ENCODE data around the gene MAGI1.

The MAGI1 gene

GRCh38 chr3:65540666-65541065 lies 498.1 kb downstream of the MAGI1 start:
- H3K4me3 ChIP-seq (ENCODE audit: low read depth, low read length) = no peak overlapping the region
- no peak for TF ChIP-seq CTCF (conservative IDR thresholded peaks at IDR 0.05; ENCODE audit: low read depth, low read length)
- no peak for DNase-seq (ENCODE audit: low read depth)

GRCh38 chr3:65539616-65540015 lies 499.1 kb downstream of the MAGI1 start:
- no peak overlapping the region for H3K4me3 ChIP-seq (ENCODE audit: low read depth, low read length)
- no peak for DNase-seq (ENCODE audit: low read depth)
- no peak for TF ChIP-seq CTCF (conservative IDR thresholded peaks at IDR 0.05; ENCODE audit: low read depth, low read length)

- no peak overlapping the region for H3K4me3 ChIP-seq (ENCODE audit: low read depth, low read length)
- DNase-seq (ENCODE audit: low read depth) = no peak
- no peak for TF ChIP-seq CTCF (conservative IDR thresholded peaks at IDR 0.05; ENCODE audit: low read depth, low read length)
Observed at GRCh38 chr3:65538101-65538500, 500.6 kb downstream of the MAGI1 start.

- no peak for DNase-seq (ENCODE audit: low read depth)
- no peak for TF ChIP-seq CTCF (conservative IDR thresholded peaks at IDR 0.05; ENCODE audit: low read depth, low read length)
- H3K4me3 ChIP-seq (ENCODE audit: low read depth, low read length) = no peak overlapping the region
Observed at GRCh38 chr3:65537109-65537508, 501.6 kb downstream of the MAGI1 start.

GRCh38 chr3:65535260-65535659 lies 503.5 kb downstream of the MAGI1 start:
- H3K4me3 ChIP-seq (ENCODE audit: low read depth, low read length) = no peak overlapping the region
- no peak for DNase-seq (ENCODE audit: low read depth)
- no peak for TF ChIP-seq CTCF (conservative IDR thresholded peaks at IDR 0.05; ENCODE audit: low read depth, low read length)

GRCh38 chr3:65534805-65535204 lies 503.9 kb downstream of the MAGI1 start:
- H3K4me3 ChIP-seq (ENCODE audit: low read depth, low read length) = no peak overlapping the region
- TF ChIP-seq CTCF (conservative IDR thresholded peaks at IDR 0.05; ENCODE audit: low read depth, low read length) = no peak
- DNase-seq (ENCODE audit: low read depth) = no peak

- H3K4me3 ChIP-seq (ENCODE audit: low read depth, low read length) = no peak overlapping the region
- no peak for DNase-seq (ENCODE audit: low read depth)
- TF ChIP-seq CTCF (conservative IDR thresholded peaks at IDR 0.05; ENCODE audit: low read depth, low read length) = no peak
Observed at GRCh38 chr3:65532749-65533148, 506.0 kb downstream of the MAGI1 start.

Data from choroid plexus epithelial cell (primary cell).